Upper lobe of left lung (tissue), 4 donors: ENCODE measurements around the gene PGGHG.

Experiments used
- CTCF ChIP-seq, 6 experiments: fragments of 450-650 bp in 4 of 6; fragments of 200-600 bp in 2 of 6; sonication (generic) in 2 of 6; IDR thresholded peaks; one replicate each; pipeline ENCODE4 v1.5.1; 2016 to 2019; ENCODE audit warnings: antibody characterized with exemption in 6 of 6
- POLR2A ChIP-seq, 4 donors: fragments of 450-650 bp; IDR thresholded peaks; one replicate each; pipeline ENCODE4 v1.5.1; 2016 to 2017; ENCODE audit warnings: antibody characterized with exemption in 4 of 4, mild to moderate bottlenecking in 2 of 4
- POLR2AphosphoS5 ChIP-seq, 2 donors: sonication (generic); formaldehyde crosslinking; IDR thresholded peaks; one replicate each; pipeline ENCODE4 v1.5.1; 2017; ENCODE audit warnings: antibody characterized with exemption in 2 of 2

DNA sequence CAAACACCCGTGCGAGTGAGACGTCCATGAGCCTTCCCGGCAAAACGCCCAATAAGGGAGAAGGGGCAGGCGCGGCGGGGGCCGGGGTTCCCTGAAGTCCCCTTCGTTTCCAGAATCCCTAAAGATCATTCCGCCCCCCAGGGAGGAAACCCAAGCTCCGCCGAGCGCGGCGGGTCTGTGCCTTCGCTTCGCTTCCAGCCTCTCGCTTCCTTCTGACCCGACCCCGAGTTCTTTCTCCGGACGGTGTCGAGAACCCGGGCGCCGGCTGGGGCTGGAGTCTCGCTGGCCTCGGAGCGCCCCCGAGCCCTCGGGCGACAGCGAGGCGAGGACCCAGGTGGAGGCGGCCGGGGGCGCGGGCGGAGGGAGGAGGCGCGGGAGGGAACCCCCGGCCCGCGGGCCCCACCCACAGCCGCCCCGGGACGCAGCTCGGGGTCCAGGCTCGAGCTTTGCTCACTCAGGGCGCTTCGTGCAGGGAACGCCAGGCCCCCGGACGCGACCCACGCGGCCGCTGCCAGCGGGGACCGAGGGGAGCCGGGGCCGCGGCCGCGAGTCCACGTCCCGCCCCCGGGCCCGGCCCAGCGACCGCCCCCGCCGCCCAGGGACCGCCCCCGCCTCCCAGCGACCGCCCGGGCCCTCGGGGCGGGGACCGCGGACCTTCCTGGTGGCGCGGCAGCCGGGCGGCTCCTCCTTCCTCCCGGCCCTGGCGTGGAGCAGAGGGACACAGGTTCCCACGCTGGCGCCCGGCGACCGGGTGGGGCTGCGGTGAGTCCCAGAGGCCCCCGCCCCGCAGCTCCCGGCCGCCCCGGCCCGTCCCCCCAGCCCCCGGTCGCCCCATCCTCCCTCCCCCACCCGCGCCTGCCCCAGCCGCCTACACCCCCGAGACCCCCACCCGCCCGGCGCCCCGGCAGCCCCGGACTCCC lies at the start of gene PGGHG:
- TF ChIP-seq CTCF (IDR thresholded peaks at IDR 0.05) (no peak), POLR2A (IDR thresholded peaks at IDR 0.05) (peak in 1 of 4 donors; percentile 62), POLR2AphosphoS5 (IDR thresholded peaks at IDR 0.05) (peak in 1 of 2 donors; percentile 55)
